OCI-M2 (cell line): Measurements from ENCODE around the gene GNB4.

Experiments used
- DNase-seq: peaks from one replicate; lab custom pipeline; 2025; ENCODE audit not compliant: unreplicated experiment; lab: John Stamatoyannopoulos, UW

Gene GNB4

DNA sequence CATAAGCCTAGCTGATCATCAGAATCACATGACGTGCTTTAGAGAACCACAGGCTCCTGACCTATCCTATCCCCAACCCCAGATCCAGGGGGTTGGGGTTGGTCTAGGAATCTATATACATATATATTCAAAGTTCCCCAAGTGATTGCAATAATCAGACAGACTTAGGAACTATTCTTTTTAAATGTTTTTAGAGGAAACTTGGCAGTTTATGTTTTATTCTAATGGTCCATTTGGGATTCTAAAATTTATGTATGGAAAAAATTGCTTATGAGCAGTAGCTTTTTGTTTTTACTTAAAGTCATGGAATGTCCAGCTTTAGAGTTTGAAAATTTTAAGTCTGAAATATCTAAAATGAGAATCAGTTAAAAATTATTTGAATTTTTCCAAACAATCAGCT is 81.6 kb downstream of the GNB4 start:
- DNase-seq = no peak

DNA sequence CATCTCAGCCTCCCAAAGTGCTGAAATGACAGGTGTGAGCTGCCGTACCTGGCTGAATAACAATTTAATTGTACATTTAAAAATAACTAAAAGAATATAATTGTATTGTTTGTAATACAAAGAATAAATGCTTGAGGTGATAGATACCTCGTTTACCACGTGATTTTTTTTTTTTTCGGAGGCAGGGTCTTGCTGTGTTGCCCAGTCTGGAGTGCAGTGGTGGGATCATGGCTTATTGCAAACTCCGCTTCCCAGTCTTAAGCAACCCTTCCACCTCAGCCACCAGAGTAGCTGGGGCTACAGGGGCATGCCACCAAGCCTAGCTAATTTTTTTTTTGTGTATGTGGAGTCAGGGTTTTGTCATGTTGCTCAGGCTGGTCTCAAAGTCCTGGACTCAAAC is 87.9 kb downstream of the GNB4 start:
- no peak for DNase-seq

DNA sequence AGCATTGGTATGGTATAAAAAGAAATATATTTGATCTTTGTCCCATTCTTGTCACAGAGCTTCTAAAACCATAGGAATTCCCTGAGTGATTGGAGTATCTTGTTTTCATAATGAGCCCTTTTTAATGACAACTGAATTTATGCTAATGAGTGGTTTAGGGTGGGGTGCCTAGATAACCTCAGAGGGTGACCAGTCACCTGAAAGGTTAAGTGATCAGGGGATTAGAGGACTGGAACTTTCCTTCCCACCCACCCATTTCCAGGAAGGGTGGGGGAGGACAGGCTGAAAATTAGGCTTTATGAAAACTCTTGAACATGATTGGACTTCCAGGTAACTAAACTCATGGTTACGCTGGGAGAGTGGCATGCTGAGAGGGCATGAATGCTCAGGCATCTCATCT is 95.3 kb downstream of the GNB4 start:
- DNase-seq = no peak

DNA sequence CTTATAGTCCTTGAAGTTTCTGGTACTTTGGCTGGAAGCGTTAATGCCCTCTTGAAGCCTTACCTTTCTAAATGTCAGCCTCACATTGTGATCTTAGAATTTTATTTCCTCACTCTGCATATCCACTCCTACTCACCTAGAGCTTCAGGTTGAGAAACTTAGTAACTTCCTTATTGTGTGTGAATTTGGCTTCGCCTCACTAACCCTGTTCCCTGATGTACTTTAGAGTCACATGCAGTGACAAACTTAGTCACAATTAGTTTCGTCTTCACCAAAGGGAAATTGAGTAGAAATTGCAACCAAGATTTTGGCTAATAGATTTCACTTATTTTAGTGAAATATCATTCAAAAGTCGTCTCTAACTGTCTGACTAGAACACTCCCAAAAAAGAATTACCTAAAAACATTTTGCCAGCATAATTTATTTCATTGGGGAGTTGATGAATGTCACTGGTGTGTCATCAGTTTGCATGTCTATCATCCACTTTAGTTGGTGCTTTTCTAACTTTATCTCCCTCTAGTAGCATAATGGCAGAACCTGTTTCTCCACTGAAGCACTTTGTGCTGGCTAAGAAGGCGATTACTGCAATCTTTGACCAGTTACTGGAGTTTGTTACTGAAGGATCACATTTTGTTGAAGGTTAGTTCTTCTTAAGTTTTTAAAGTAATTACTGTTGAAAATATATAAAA is 102.8 kb downstream of the GNB4 start:
- no peak for DNase-seq

- DNase-seq = peak; percentile 50
Measured at GRCh38 chr3:179347345-179348194, 103.7 kb downstream of the GNB4 start, which contains the start of gene MFN1. MFN1 (plus strand) TSS chr3:179347709; CDS start chr3:179348852, 1,143 bp downstream.
